Stomach (tissue), 4 donors: ENCODE measurements around the gene LPAR1.

Experiments
- EP300 ChIP-seq: sonication (generic); formaldehyde crosslinking; IDR thresholded peaks from one replicate; pipeline ENCODE4 v1.6.1; 2017; ENCODE audit warnings: antibody characterized with exemption
- TF ChIP-seq, protein P1 (sequence below), 7 experiments: fragments of 450-650 bp in 4 of 7; fragments of 200-600 bp in 3 of 7; sonication (generic) in 3 of 7; IDR thresholded peaks; one replicate each; pipeline ENCODE4 v1.5.1; 2016 to 2019; ENCODE audit warnings: antibody characterized with exemption in 7 of 7, control low read depth in 2 of 7, mild to moderate bottlenecking in 1 of 7

DNA sequence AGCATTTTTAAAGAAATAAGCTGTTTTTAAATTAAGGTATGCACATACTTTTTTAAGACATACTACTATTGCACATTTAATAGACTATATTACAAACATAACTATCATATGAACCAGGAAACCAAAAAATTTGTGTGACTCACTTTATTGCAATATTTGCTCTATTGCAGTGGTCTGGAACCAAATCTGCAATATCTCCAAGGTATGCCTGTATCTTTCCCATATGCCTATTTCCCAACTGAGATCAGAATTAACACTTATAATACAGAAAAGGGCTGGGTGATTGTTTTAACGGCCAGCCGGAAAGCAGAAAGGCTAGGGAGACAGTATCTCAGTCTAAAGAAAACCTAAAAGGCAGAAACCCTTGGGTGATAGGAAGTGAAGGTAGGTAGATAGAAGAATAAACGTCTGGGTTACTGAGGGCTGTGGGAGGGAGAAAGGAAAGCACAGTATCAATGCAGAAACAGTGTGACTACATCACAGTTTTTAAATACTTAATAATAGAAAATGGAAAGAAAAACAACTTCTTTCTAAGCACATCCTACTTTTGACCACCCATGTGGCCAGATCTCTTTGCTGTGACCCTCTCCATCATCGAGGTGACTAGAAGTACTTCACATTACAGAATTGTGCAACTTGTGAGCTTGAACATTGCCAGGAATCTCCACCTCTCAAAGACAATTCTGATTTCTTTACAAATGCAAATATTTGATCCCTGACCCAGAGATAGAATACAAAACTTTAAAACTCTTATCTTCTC lies 126.4 kb downstream of the LPAR1 start:
- TF ChIP-seq, protein P1, sequence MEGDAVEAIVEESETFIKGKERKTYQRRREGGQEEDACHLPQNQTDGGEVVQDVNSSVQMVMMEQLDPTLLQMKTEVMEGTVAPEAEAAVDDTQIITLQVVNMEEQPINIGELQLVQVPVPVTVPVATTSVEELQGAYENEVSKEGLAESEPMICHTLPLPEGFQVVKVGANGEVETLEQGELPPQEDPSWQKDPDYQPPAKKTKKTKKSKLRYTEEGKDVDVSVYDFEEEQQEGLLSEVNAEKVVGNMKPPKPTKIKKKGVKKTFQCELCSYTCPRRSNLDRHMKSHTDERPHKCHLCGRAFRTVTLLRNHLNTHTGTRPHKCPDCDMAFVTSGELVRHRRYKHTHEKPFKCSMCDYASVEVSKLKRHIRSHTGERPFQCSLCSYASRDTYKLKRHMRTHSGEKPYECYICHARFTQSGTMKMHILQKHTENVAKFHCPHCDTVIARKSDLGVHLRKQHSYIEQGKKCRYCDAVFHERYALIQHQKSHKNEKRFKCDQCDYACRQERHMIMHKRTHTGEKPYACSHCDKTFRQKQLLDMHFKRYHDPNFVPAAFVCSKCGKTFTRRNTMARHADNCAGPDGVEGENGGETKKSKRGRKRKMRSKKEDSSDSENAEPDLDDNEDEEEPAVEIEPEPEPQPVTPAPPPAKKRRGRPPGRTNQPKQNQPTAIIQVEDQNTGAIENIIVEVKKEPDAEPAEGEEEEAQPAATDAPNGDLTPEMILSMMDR (IDR thresholded peaks at IDR 0.05) = no peak
- TF ChIP-seq EP300 = no peak
